ENCODE results near the gene PRM2. TPM values are rescaled to one million over a fixed set of nuclear protein-coding genes. Genes with fewer than 3 reads are reported as not detected.

The PRM2 gene
- total and polyA plus RNA-seq, 2 experiments from 2014 or later = not detected

GRCh38 chr16:11280616-11281522 lies 4.6 kb upstream of the PRM2 start, which contains the start of gene PRM1:
Gene PRM1, minus strand, starts transcription at chr16:11281330. Its CDS starts 92 bp downstream, at chr16:11281238.
- no peaks in the 10 kb centered on the region for H3K9me2 ChIP-seq (ENCODE audit: insufficient read depth)
- H3K4me1 Mint-ChIP-seq = peaks cover 3% of the 10 kb centered on the region
- no peak within 1 kb of the TSS for H3K4me3 ChIP-seq
- H3K79me2 ChIP-seq (replicated peaks; ENCODE audit: insufficient read depth) = no peaks in the 10 kb centered on the region
- H3F3A ChIP-seq (replicated peaks; ENCODE audit: low read depth) = 0 out of 2 replicates have a peak, but pooled peaks cover 2% of the 10 kb centered on the region
- H3K4me2 ChIP-seq = no peak within 1 kb of the TSS
- peak within 1 kb of the TSS; percentile 80 for H2AFZ ChIP-seq
- peaks cover 3% of the 10 kb centered on the region; the same call in 1 of the 3 replicates for H3K9me3 Mint-ChIP-seq
- no peak within 1 kb of the TSS for H3K4me3 Mint-ChIP-seq
- ATAC-seq = peak; percentile 70
- peak within 1 kb of the TSS; percentile 59 for H3K27ac ChIP-seq (ENCODE audit: low read depth)
- H3K4me1 ChIP-seq (ENCODE audit: insufficient read depth) = peaks cover 4% of the 10 kb centered on the region; the same call in 1 of the 2 replicates
- H3K36me3 ChIP-seq (ENCODE audit: insufficient read depth) = no peaks in the 10 kb centered on the region
- no peak for TF ChIP-seq JUNB (IDR thresholded peaks at IDR 0.05; ENCODE audit: unreplicated experiment)
- peaks cover 13% of the 10 kb centered on the region for H3K27me3 Mint-ChIP-seq (ENCODE audit: insufficient read depth, low read depth, poor library complexity)
- no peaks in the 10 kb centered on the region for H3K27me3 ChIP-seq (ENCODE audit: insufficient read depth)
- H3K27ac Mint-ChIP-seq = peak within 1 kb of the TSS; percentile 82; the same call in 1 of the 2 replicates
- no peaks in the 10 kb centered on the region; the same call in 2 of the 3 replicates for H3K36me3 Mint-ChIP-seq (ENCODE audit: low read depth)
- no peaks in the 10 kb centered on the region for H4K20me1 ChIP-seq (replicated peaks; ENCODE audit: insufficient read depth)
- DNase-seq (ENCODE audit: low spot score) = peak; percentile 31

GRCh38 chr16:11278681-11279628 lies 2.7 kb upstream of the PRM2 start:
- Histone ChIP-seq H3K9me2 (ENCODE audit: insufficient read depth) (no peaks in the 10 kb centered on the region), H4K20me1 (replicated peaks; ENCODE audit: insufficient read depth) (no peaks in the 10 kb centered on the region), H3K79me2 (replicated peaks; ENCODE audit: insufficient read depth) (no peaks in the 10 kb centered on the region), H3K27me3 (ENCODE audit: insufficient read depth) (no peaks in the 10 kb centered on the region), H3K27ac (ENCODE audit: low read depth) (no peak overlapping the region), H3K4me1 (ENCODE audit: insufficient read depth) (peaks cover 3% of the 10 kb centered on the region; the same call in 1 of the 2 replicates), H3K4me3 (no peak overlapping the region), H3K4me2 (no peak overlapping the region), H3K36me3 (ENCODE audit: insufficient read depth) (no peaks in the 10 kb centered on the region), H3F3A (replicated peaks; ENCODE audit: low read depth) (0 out of 2 replicates have a peak, but pooled peaks cover 2% of the 10 kb centered on the region), H2AFZ (no peak overlapping the region)
- no peak for DNase-seq (ENCODE audit: low spot score)
- no peak for TF ChIP-seq ZNF462 (CRISPR knock-in tag; IDR thresholded peaks at IDR 0.05)
- Mint-ChIP-seq H3K27ac (no peak overlapping the region), H3K4me1 (peaks cover 5% of the 10 kb centered on the region; the same call in 2 of the 3 replicates), H3K36me3 (ENCODE audit: low read depth) (no peaks in the 10 kb centered on the region; the same call in 2 of the 3 replicates), H3K9me3 (peaks cover 3% of the 10 kb centered on the region; the same call in 1 of the 3 replicates), H3K4me3 (no peak overlapping the region), H3K27me3 (ENCODE audit: insufficient read depth, low read depth, poor library complexity) (peaks cover 11% of the 10 kb centered on the region)
- no peak for ATAC-seq
